ENCODE data around the gene ZDHHC7. TPM values are rescaled to one million over a fixed set of nuclear protein-coding genes. Genes with fewer than 3 reads are reported as not detected.
A peak's percentile ranks its signal among the peaks of the same experiment; 100 is the strongest.

Gene ZDHHC7
- total and polyA plus RNA-seq, 9 of the 15 experiments (the other 6 are each of a cell fraction or from before 2014, with no cell fraction given), result 1.7 to 49.7 (median 37.4) TPM

GRCh38 chr16:84952335-84953189, 58.8 kb downstream of the ZDHHC7 start (continued):
- TF ChIP-seq CBX2 (IDR thresholded peaks at IDR 0.05; ENCODE audit: insufficient read depth, low read length, poor library complexity, severe bottlenecking) (no peak), CBFA2T3 (IDR thresholded peaks at IDR 0.05) (peak; percentile 99), ATF1 (CRISPR knock-in tag; IDR thresholded peaks at IDR 0.05) (no peak), ATF1 (tag; IDR thresholded peaks at IDR 0.05) (peak; percentile 63), RHOXF2B (CRISPR knock-in tag; conservative IDR thresholded peaks at IDR 0.05) (peak; percentile 85), MCM3 (IDR thresholded peaks at IDR 0.05) (no peak), ARNT (IDR thresholded peaks at IDR 0.05) (peak in 1 of 2 experiments; percentile 77; a peak in 2 of 4 replicates), ZNF589 (CRISPR knock-in tag; IDR thresholded peaks at IDR 0.05; ENCODE audit: low read depth) (peak; percentile 95), ATF3 (IDR thresholded peaks at IDR 0.05) (0 out of 2 replicates have a peak, but pooled peaks have one; percentile 34), ATF3 (CRISPR knock-in tag; conservative IDR thresholded peaks at IDR 0.05) (no peak; the same call in 1 of the 2 replicates), CREM (IDR thresholded peaks at IDR 0.05; ENCODE audit: low read depth) (peak; percentile 68), DACH1 (IDR thresholded peaks at IDR 0.05; ENCODE audit: partially characterized antibody) (peak; percentile 65), SMAD1 (IDR thresholded peaks at IDR 0.05; ENCODE audit: low read depth, low read length, partially characterized antibody) (peak; percentile 71), RB1 (IDR thresholded peaks at IDR 0.05; ENCODE audit: low read depth) (peak; percentile 64), MEIS2 (IDR thresholded peaks at IDR 0.05; ENCODE audit: partially characterized antibody) (peak; percentile 77), ZNF79 (CRISPR knock-in tag; IDR thresholded peaks at IDR 0.05; ENCODE audit: low read depth) (no peak), PML (IDR thresholded peaks at IDR 0.05; ENCODE audit: low read length) (peak; percentile 85), CXXC5 (CRISPR knock-in tag; IDR thresholded peaks at IDR 0.05) (peak; percentile 87), ESRRA (IDR thresholded peaks at IDR 0.05; ENCODE audit: borderline replicate concordance, low read depth) (peak; percentile 54; the same call in 1 of the 2 replicates), ZKSCAN1 (IDR thresholded peaks at IDR 0.05; ENCODE audit: low read depth, low read length) (peak; percentile 11; the same call in 1 of the 2 replicates), TEAD1 (CRISPR knock-in tag; IDR thresholded peaks at IDR 0.05) (peak; percentile 20 to 95; a peak in 2 of 4 replicates), BCL6 (CRISPR knock-in tag; IDR thresholded peaks at IDR 0.05) (no peak)
- TF ChIP-seq, protein P1, sequence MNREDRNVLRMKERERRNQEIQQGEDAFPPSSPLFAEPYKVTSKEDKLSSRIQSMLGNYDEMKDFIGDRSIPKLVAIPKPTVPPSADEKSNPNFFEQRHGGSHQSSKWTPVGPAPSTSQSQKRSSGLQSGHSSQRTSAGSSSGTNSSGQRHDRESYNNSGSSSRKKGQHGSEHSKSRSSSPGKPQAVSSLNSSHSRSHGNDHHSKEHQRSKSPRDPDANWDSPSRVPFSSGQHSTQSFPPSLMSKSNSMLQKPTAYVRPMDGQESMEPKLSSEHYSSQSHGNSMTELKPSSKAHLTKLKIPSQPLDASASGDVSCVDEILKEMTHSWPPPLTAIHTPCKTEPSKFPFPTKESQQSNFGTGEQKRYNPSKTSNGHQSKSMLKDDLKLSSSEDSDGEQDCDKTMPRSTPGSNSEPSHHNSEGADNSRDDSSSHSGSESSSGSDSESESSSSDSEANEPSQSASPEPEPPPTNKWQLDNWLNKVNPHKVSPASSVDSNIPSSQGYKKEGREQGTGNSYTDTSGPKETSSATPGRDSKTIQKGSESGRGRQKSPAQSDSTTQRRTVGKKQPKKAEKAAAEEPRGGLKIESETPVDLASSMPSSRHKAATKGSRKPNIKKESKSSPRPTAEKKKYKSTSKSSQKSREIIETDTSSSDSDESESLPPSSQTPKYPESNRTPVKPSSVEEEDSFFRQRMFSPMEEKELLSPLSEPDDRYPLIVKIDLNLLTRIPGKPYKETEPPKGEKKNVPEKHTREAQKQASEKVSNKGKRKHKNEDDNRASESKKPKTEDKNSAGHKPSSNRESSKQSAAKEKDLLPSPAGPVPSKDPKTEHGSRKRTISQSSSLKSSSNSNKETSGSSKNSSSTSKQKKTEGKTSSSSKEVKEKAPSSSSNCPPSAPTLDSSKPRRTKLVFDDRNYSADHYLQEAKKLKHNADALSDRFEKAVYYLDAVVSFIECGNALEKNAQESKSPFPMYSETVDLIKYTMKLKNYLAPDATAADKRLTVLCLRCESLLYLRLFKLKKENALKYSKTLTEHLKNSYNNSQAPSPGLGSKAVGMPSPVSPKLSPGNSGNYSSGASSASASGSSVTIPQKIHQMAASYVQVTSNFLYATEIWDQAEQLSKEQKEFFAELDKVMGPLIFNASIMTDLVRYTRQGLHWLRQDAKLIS (CRISPR knock-in tag; IDR thresholded peaks at IDR 0.05), result peak; percentile 63; the same call in 1 of the 2 replicates
- TF ChIP-seq, protein P2, sequence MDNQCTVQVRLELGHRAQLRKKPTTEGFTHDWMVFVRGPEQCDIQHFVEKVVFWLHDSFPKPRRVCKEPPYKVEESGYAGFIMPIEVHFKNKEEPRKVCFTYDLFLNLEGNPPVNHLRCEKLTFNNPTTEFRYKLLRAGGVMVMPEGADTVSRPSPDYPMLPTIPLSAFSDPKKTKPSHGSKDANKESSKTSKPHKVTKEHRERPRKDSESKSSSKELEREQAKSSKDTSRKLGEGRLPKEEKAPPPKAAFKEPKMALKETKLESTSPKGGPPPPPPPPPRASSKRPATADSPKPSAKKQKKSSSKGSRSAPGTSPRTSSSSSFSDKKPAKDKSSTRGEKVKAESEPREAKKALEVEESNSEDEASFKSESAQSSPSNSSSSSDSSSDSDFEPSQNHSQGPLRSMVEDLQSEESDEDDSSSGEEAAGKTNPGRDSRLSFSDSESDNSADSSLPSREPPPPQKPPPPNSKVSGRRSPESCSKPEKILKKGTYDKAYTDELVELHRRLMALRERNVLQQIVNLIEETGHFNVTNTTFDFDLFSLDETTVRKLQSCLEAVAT (IDR thresholded peaks at IDR 0.05), result peak in 1 of 2 experiments; percentile 84; a peak in 2 of 4 replicates

Data from K562 (cell line).